Measurements from ENCODE around the gene FBXL5.

FBXL5 gene

GRCh38 chr4:15691346-15692135 lies 36.4 kb upstream of the FBXL5 start:
- H3F3A ChIP-seq (ENCODE audit: low read depth): no peaks in the 10 kb centered on the region
- no peaks in the 10 kb centered on the region for H3K27me3 ChIP-seq (ENCODE audit: insufficient read depth, low read length, poor library complexity, severe bottlenecking)
- no peaks in the 10 kb centered on the region for H3K79me2 ChIP-seq (ENCODE audit: insufficient read depth, low read length)
- no peaks in the 10 kb centered on the region for H3K36me3 ChIP-seq (ENCODE audit: insufficient read depth, low read length)
- no peak overlapping the region for H3K4me3 ChIP-seq (ENCODE audit: low read length, poor library complexity, severe bottlenecking)
- H2AFZ ChIP-seq (ENCODE audit: low read length): no peak overlapping the region
- H3K4me1 ChIP-seq (ENCODE audit: insufficient read depth, low read length, poor library complexity, severe bottlenecking): peaks cover 5% of the 10 kb centered on the region
- H3K9me2 ChIP-seq (replicated peaks; ENCODE audit: low read depth, low read length): no peaks in the 10 kb centered on the region
- no peaks in the 10 kb centered on the region for H3K9me3 ChIP-seq (ENCODE audit: insufficient read depth, low read depth, low read length)
- TF ChIP-seq EZH2phosphoT487 (IDR thresholded peaks at IDR 0.05; ENCODE audit: borderline replicate concordance): no peak
- no peak for TF ChIP-seq CTCF (conservative IDR thresholded peaks at IDR 0.05; ENCODE audit: low read length)
- no peak overlapping the region for H3K9ac ChIP-seq (ENCODE audit: low read depth, low read length, poor library complexity, severe bottlenecking)
- no peak overlapping the region for H3K4me2 ChIP-seq (ENCODE audit: low read depth, low read length, poor library complexity, severe bottlenecking)
- H4K20me1 ChIP-seq (ENCODE audit: insufficient read depth, low read length, poor library complexity, severe bottlenecking): no peaks in the 10 kb centered on the region

- no peaks in the 10 kb centered on the region for H3K9me3 ChIP-seq (ENCODE audit: insufficient read depth, low read depth, low read length)
These were observed 35.1 kb upstream of the FBXL5 start for GRCh38 chr4:15690020-15690809.

DNA sequence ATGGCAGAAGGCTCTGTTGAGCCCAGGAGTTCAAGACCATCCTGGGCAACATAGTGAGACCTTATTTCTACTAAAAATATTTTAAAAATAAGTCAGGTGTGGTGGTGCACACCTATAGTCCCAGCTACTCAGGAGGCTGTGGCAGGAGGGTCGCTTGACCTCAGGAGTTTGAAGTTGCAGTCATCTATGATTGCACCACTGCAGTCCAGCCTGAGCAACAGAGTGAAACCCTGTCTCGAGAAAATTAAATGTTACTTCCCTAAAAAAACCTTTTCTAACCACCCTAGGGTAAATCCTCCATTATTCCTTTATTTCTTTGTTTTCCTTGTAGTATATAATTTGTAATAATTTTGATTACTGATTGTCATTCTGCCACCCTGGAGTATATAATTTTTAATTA lies 34.4 kb upstream of the FBXL5 start:
- TF ChIP-seq EZH2phosphoT487 (IDR thresholded peaks at IDR 0.05; ENCODE audit: borderline replicate concordance) (no peak), CTCF (conservative IDR thresholded peaks at IDR 0.05; ENCODE audit: low read length) (no peak)
- peaks cover 24% of the 10 kb centered on the region for H3K4me1 ChIP-seq (ENCODE audit: insufficient read depth, low read length, poor library complexity, severe bottlenecking)
- H3K9me3 ChIP-seq (ENCODE audit: insufficient read depth, low read depth, low read length): no peaks in the 10 kb centered on the region
- H3K9me2 ChIP-seq (replicated peaks; ENCODE audit: low read depth, low read length): no peaks in the 10 kb centered on the region
- no peaks in the 10 kb centered on the region for H3K27me3 ChIP-seq (ENCODE audit: insufficient read depth, low read length, poor library complexity, severe bottlenecking)
- H2AFZ ChIP-seq (ENCODE audit: low read length): no peak overlapping the region
- no peak overlapping the region for H3K4me3 ChIP-seq (ENCODE audit: low read length, poor library complexity, severe bottlenecking)
- H4K20me1 ChIP-seq (ENCODE audit: insufficient read depth, low read length, poor library complexity, severe bottlenecking): no peaks in the 10 kb centered on the region
- H3F3A ChIP-seq (ENCODE audit: low read depth): no peaks in the 10 kb centered on the region
- peaks cover 12% of the 10 kb centered on the region for H3K79me2 ChIP-seq (ENCODE audit: insufficient read depth, low read length)
- no peak overlapping the region for H3K4me2 ChIP-seq (ENCODE audit: low read depth, low read length, poor library complexity, severe bottlenecking)
- 0 out of 2 replicates have a peak, but pooled peaks cover 5% of the 10 kb centered on the region for H3K36me3 ChIP-seq (ENCODE audit: insufficient read depth, low read length)
- no peak overlapping the region for H3K9ac ChIP-seq (ENCODE audit: low read depth, low read length, poor library complexity, severe bottlenecking)

More at GRCh38 chr4:15690020-15690809, 35.1 kb upstream of the FBXL5 start:
- Histone ChIP-seq H3K4me2 (ENCODE audit: low read depth, low read length, poor library complexity, severe bottlenecking) (no peak overlapping the region), H4K20me1 (ENCODE audit: insufficient read depth, low read length, poor library complexity, severe bottlenecking) (no peaks in the 10 kb centered on the region), H3K4me3 (ENCODE audit: low read length, poor library complexity, severe bottlenecking) (no peak overlapping the region), H3F3A (ENCODE audit: low read depth) (no peaks in the 10 kb centered on the region), H3K9ac (ENCODE audit: low read depth, low read length, poor library complexity, severe bottlenecking) (no peak overlapping the region), H3K4me1 (ENCODE audit: insufficient read depth, low read length, poor library complexity, severe bottlenecking) (peaks cover 17% of the 10 kb centered on the region), H3K9me2 (replicated peaks; ENCODE audit: low read depth, low read length) (no peaks in the 10 kb centered on the region), H2AFZ (ENCODE audit: low read length) (no peak overlapping the region), H3K36me3 (ENCODE audit: insufficient read depth, low read length) (0 out of 2 replicates have a peak, but pooled peaks cover 5% of the 10 kb centered on the region), H3K27me3 (ENCODE audit: insufficient read depth, low read length, poor library complexity, severe bottlenecking) (no peaks in the 10 kb centered on the region), H3K79me2 (ENCODE audit: insufficient read depth, low read length) (peaks cover 6% of the 10 kb centered on the region)
- no peak for TF ChIP-seq EZH2phosphoT487 (IDR thresholded peaks at IDR 0.05; ENCODE audit: borderline replicate concordance)
- no peak for TF ChIP-seq CTCF (conservative IDR thresholded peaks at IDR 0.05; ENCODE audit: low read length)
